ENCODE results near the gene PRPF40B. TPM values are rescaled to one million over a fixed set of nuclear protein-coding genes. Genes with fewer than 3 reads are reported as not detected.

Gene PRPF40B
- total and polyA plus RNA-seq, 8 donors, result 11.2 to 58.3 (median 15.0) TPM

GRCh38 chr12:49675137-49675536 lies 51.8 kb downstream of the PRPF40B start:
- no peak for TF ChIP-seq CTCF (IDR thresholded peaks at IDR 0.05)
- Histone ChIP-seq H3K36me3 (no peaks in the 10 kb centered on the region), H3K27me3 (no peaks in the 10 kb centered on the region), H3K9me3 (no peaks in the 10 kb centered on the region), H3K4me3 (no peak overlapping the region), H3K27ac (no peak overlapping the region), H3K4me1 (peaks cover 7 to 25% (median 20%) of the 10 kb centered on the region in 3 donors)
- no peak for FAIRE-seq
- no peak for ATAC-seq
- no peak for DNase-seq
- intact Hi-C loops (cut with DNase I), result no loop called here
- 90 to 91% methylated on average over 7 of the region's 7 CpGs for WGBS, 2 donors

GRCh38 chr12:49678711-49679110 lies 55.4 kb downstream of the PRPF40B start:
- DNase-seq, result no peak
- FAIRE-seq, result no peak
- TF ChIP-seq CTCF (IDR thresholded peaks at IDR 0.05), result no peak
- H3K4me1 ChIP-seq, result peaks cover 6 to 8% (median 7%) of the 10 kb centered on the region in 3 donors
- no peak overlapping the region for H3K4me3 ChIP-seq
- whole genome bisulfite sequencing, 2 donors, result 68 to 79% methylated on average over 3 of the region's 3 CpGs
- ATAC-seq, result no peak
- no peaks in the 10 kb centered on the region for H3K36me3 ChIP-seq
- intact Hi-C loops (cut with DNase I), result no loop called here
- H3K9me3 ChIP-seq, result no peaks in the 10 kb centered on the region
- no peak overlapping the region for H3K27ac ChIP-seq
- H3K27me3 ChIP-seq, result no peaks in the 10 kb centered on the region

GRCh38 chr12:49680075-49680474 lies 56.7 kb downstream of the PRPF40B start:
- no peak for TF ChIP-seq CTCF (IDR thresholded peaks at IDR 0.05)
- no peaks in the 10 kb centered on the region for H3K9me3 ChIP-seq
- H3K36me3 ChIP-seq, result no peaks in the 10 kb centered on the region
- no peak overlapping the region for H3K27ac ChIP-seq
- H3K4me3 ChIP-seq, result no peak overlapping the region
- WGBS, 2 donors, result 70 to 91% methylated on average over 1 of the region's 1 CpG
- intact Hi-C loops (cut with DNase I), result no loop called here
- ATAC-seq (no peak), FAIRE-seq (no peak), DNase-seq (no peak)
- no peaks in the 10 kb centered on the region for H3K27me3 ChIP-seq
- no peaks in the 10 kb centered on the region for H3K4me1 ChIP-seq

GRCh38 chr12:49683599-49684309 lies 60.4 kb downstream of the PRPF40B start:
- TF ChIP-seq CTCF (IDR thresholded peaks at IDR 0.05), result no peak
- 73 to 74% methylated on average over 3 of the region's 3 CpGs for WGBS, 2 donors
- no peak overlapping the region for H3K4me3 ChIP-seq
- no peaks in the 10 kb centered on the region for H3K4me1 ChIP-seq
- intact Hi-C loops (cut with DNase I), result no loop called here
- H3K9me3 ChIP-seq, result no peaks in the 10 kb centered on the region
- H3K36me3 ChIP-seq, result no peaks in the 10 kb centered on the region
- H3K27ac ChIP-seq, result no peak overlapping the region
- no peaks in the 10 kb centered on the region for H3K27me3 ChIP-seq
- DNase-seq (no peak), FAIRE-seq (no peak), ATAC-seq (no peak)

- Histone ChIP-seq H3K4me1 (no peaks in the 10 kb centered on the region), H3K9me3 (no peaks in the 10 kb centered on the region), H3K36me3 (no peaks in the 10 kb centered on the region), H3K4me3 (no peak overlapping the region), H3K27ac (no peak overlapping the region), H3K27me3 (no peaks in the 10 kb centered on the region)
- ATAC-seq (no peak), FAIRE-seq (no peak), DNase-seq (no peak)
- 88 to 90% methylated on average over 5 of the region's 5 CpGs for WGBS, 2 donors
- intact Hi-C loops (cut with DNase I), result no loop called here
- TF ChIP-seq CTCF (IDR thresholded peaks at IDR 0.05), result no peak
Observed at GRCh38 chr12:49684310-49684854, 61.0 kb downstream of the PRPF40B start.
